Measurements from ENCODE around the gene PRIMA1. TPM values are rescaled to one million over a fixed set of nuclear protein-coding genes. Genes with fewer than 3 reads are reported as not detected.

PRIMA1 gene
- total RNA-seq, 1 experiment from 2014 or later: 2.3 TPM

GRCh38 chr14:93683226-93683625 lies 105.1 kb downstream of the PRIMA1 start:
- Mint-ChIP-seq H3K27ac (no peak overlapping the region), H3K9me3 (no peaks in the 10 kb centered on the region), H3K36me3 (ENCODE audit: insufficient read depth in 1 of 3, low read depth in 3 of 3) (no peaks in the 10 kb centered on the region), H3K4me3 (no peak overlapping the region), H3K27me3 (ENCODE audit: low read depth) (no peaks in the 10 kb centered on the region), H3K4me1 (peaks cover 40 to 42% of the 10 kb centered on the region in 2 experiments)
- Histone ChIP-seq H3K9ac (ENCODE audit: extremely low read depth, insufficient read length, low read length) (no peak overlapping the region), H3T11ph (ENCODE audit: low read length) (no peak overlapping the region), H3K9me3 (ENCODE audit: control insufficient read depth, low read depth, low read length) (no peaks in the 10 kb centered on the region), H4K20me1 (ENCODE audit: control insufficient read depth, insufficient read depth, insufficient read length) (no peaks in the 10 kb centered on the region), H3K4ac (ENCODE audit: low read depth, low read length) (no peak overlapping the region), H3K14ac (ENCODE audit: insufficient read depth, low read length) (no peak overlapping the region), H2BK15ac (ENCODE audit: low read depth, low read length) (no peak overlapping the region), H3K18ac (ENCODE audit: insufficient read length, low read depth, low read length) (no peak overlapping the region), H3K27me3 (ENCODE audit: insufficient read depth, low read length) (no peaks in the 10 kb centered on the region), H3K23ac (ENCODE audit: insufficient read length, low read depth, low read length) (no peak overlapping the region), H2AFZ (ENCODE audit: low read length) (peak overlapping the region; percentile 97), H3K23me2 (ENCODE audit: insufficient read length, low read depth, low read length, poor library complexity, severe bottlenecking) (no peaks in the 10 kb centered on the region), H3K79me1 (ENCODE audit: insufficient read depth, low read depth, low read length, poor library complexity, severe bottlenecking) (no peaks in the 10 kb centered on the region), H3K27ac (ENCODE audit: insufficient read length, low read depth, low read length) (no peak overlapping the region), H2BK5ac (ENCODE audit: insufficient read length, low read length) (no peak overlapping the region), H3K4me2 (ENCODE audit: insufficient read depth, insufficient read length, low read length) (no peak overlapping the region), H2BK12ac (ENCODE audit: insufficient read length, low read depth, low read length) (no peak overlapping the region), H4K8ac (replicated peaks; ENCODE audit: insufficient read length, low read depth, low read length) (no peak overlapping the region), H3K79me2 (ENCODE audit: insufficient read depth, low read length) (no peaks in the 10 kb centered on the region), H4K5ac (ENCODE audit: insufficient read length, low read depth, low read length) (no peak overlapping the region), H3K4me1 (ENCODE audit: insufficient read depth, low read length) (peaks cover 13% of the 10 kb centered on the region; the same call in 1 of the 2 replicates), H3K56ac (ENCODE audit: insufficient read length, low read depth, low read length) (no peak overlapping the region), H2BK20ac (ENCODE audit: low read depth, low read length, poor library complexity, severe bottlenecking) (no peak overlapping the region), H2BK120ac (ENCODE audit: low read depth, low read length, poor library complexity, severe bottlenecking) (no peak overlapping the region), H4K91ac (ENCODE audit: insufficient read length, low read depth, low read length) (no peak overlapping the region), H2AK5ac (ENCODE audit: insufficient read length, low read length) (no peak overlapping the region)
- TF ChIP-seq CTCF (conservative IDR thresholded peaks at IDR 0.05): no peak
- peak; percentile 79 for DNase-seq
- WGBS (ENCODE audit: extremely low coverage, insufficient read length, low lambda C conversion rate): no CpG with 5 or more reads among the region's 5 CpGs

Measured in H9 (cell line).